ENCODE measurements around the gene ALS2CL. TPM values are rescaled to one million over a fixed set of nuclear protein-coding genes. Genes with fewer than 3 reads are reported as not detected.

Gene ALS2CL
- total and polyA plus RNA-seq, 2 experiments from 2014 or later = 14.4 to 15.2 TPM

GRCh38 chr3:46655271-46655670 is 38.2 kb downstream of the ALS2CL start:
- no peak for DNase-seq (ENCODE audit: low spot score)
- Histone ChIP-seq H3K27ac (no peak overlapping the region), H3K36me3 (replicated peaks; ENCODE audit: insufficient read depth, low read depth) (no peaks in the 10 kb centered on the region), H3K4me1 (ENCODE audit: insufficient read depth) (no peaks in the 10 kb centered on the region), H2AFZ (no peak overlapping the region), H3K27me3 (no peaks in the 10 kb centered on the region), H3K79me2 (no peaks in the 10 kb centered on the region), H3K9me3 (ENCODE audit: low read depth) (no peaks in the 10 kb centered on the region), H4K20me1 (ENCODE audit: insufficient read depth, poor library complexity, severe bottlenecking) (no peaks in the 10 kb centered on the region), H3K9me2 (replicated peaks; ENCODE audit: insufficient read depth) (no peaks in the 10 kb centered on the region), H3K4me2 (no peak overlapping the region), H3K4me3 (no peak overlapping the region)
- WGBS (ENCODE audit: low lambda C conversion rate, missing lambda C conversion rate) = 86% methylated on average over 6 of the region's 6 CpGs
- TF ChIP-seq EZH2 (IDR thresholded peaks at IDR 0.05; ENCODE audit: borderline replicate concordance) (no peak), EZH2phosphoT487 (IDR thresholded peaks at IDR 0.05; ENCODE audit: low read depth, severe bottlenecking, unreplicated experiment) (no peak)
- TF ChIP-seq, protein P1, sequence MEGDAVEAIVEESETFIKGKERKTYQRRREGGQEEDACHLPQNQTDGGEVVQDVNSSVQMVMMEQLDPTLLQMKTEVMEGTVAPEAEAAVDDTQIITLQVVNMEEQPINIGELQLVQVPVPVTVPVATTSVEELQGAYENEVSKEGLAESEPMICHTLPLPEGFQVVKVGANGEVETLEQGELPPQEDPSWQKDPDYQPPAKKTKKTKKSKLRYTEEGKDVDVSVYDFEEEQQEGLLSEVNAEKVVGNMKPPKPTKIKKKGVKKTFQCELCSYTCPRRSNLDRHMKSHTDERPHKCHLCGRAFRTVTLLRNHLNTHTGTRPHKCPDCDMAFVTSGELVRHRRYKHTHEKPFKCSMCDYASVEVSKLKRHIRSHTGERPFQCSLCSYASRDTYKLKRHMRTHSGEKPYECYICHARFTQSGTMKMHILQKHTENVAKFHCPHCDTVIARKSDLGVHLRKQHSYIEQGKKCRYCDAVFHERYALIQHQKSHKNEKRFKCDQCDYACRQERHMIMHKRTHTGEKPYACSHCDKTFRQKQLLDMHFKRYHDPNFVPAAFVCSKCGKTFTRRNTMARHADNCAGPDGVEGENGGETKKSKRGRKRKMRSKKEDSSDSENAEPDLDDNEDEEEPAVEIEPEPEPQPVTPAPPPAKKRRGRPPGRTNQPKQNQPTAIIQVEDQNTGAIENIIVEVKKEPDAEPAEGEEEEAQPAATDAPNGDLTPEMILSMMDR (IDR thresholded peaks at IDR 0.05; ENCODE audit: poor library complexity) = no peak

GRCh38 chr3:46651084-46651483 is 42.4 kb downstream of the ALS2CL start:
- H3K9me3 ChIP-seq (ENCODE audit: low read depth) = no peaks in the 10 kb centered on the region
- no peaks in the 10 kb centered on the region for H3K27me3 ChIP-seq
- no peak for DNase-seq (ENCODE audit: low spot score)

DNA sequence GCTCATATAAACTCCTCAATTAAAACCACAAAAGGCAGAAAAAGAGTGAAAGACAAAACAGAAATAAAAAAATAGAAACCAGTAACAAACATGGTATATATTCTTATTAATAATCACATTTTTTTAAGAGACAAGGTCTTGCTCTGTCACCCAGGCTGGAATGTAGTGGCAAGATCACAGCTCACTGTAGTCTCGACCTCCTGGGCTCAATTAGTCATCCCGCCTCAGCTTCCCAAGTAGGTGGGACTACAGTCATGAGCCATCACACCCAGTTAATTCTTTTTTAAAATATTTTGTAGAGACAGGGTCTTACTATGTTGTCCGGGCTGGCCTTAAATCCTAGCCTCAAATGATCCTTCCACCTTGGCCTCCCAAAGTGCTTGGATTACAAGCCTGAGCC is 44.0 kb downstream of the ALS2CL start:
- TF ChIP-seq EZH2phosphoT487 (IDR thresholded peaks at IDR 0.05; ENCODE audit: low read depth, severe bottlenecking, unreplicated experiment) = no peak
- TF ChIP-seq EZH2 (IDR thresholded peaks at IDR 0.05; ENCODE audit: borderline replicate concordance) = no peak
- TF ChIP-seq, protein P1 (IDR thresholded peaks at IDR 0.05; ENCODE audit: poor library complexity) = no peak
- Histone ChIP-seq H3K9me2 (replicated peaks; ENCODE audit: insufficient read depth) (no peaks in the 10 kb centered on the region), H3K27me3 (no peaks in the 10 kb centered on the region), H3K4me2 (no peak overlapping the region), H3K4me1 (ENCODE audit: insufficient read depth) (no peaks in the 10 kb centered on the region), H3K79me2 (no peaks in the 10 kb centered on the region), H3K9me3 (ENCODE audit: low read depth) (no peaks in the 10 kb centered on the region), H2AFZ (no peak overlapping the region), H3K27ac (no peak overlapping the region), H4K20me1 (ENCODE audit: insufficient read depth, poor library complexity, severe bottlenecking) (no peaks in the 10 kb centered on the region), H3K36me3 (replicated peaks; ENCODE audit: insufficient read depth, low read depth) (no peaks in the 10 kb centered on the region), H3K4me3 (no peak overlapping the region)
- no peak for DNase-seq (ENCODE audit: low spot score)
- 84% methylated on average over 3 of the region's 3 CpGs for WGBS (ENCODE audit: low lambda C conversion rate, missing lambda C conversion rate)

More at GRCh38 chr3:46651084-46651483, 42.4 kb downstream of the ALS2CL start:
- WGBS (ENCODE audit: low lambda C conversion rate, missing lambda C conversion rate) = 72% methylated on average over 1 of the region's 1 CpG
- no peak overlapping the region for H3K27ac ChIP-seq
- H3K4me2 ChIP-seq = no peak overlapping the region
- TF ChIP-seq, protein P1 (IDR thresholded peaks at IDR 0.05; ENCODE audit: poor library complexity) = no peak
- TF ChIP-seq EZH2 (IDR thresholded peaks at IDR 0.05; ENCODE audit: borderline replicate concordance) (no peak), EZH2phosphoT487 (IDR thresholded peaks at IDR 0.05; ENCODE audit: low read depth, severe bottlenecking, unreplicated experiment) (no peak)
- H3K36me3 ChIP-seq (replicated peaks; ENCODE audit: insufficient read depth, low read depth) = no peaks in the 10 kb centered on the region
- no peaks in the 10 kb centered on the region for H3K79me2 ChIP-seq
- H4K20me1 ChIP-seq (ENCODE audit: insufficient read depth, poor library complexity, severe bottlenecking) = no peaks in the 10 kb centered on the region
- no peak overlapping the region for H3K4me3 ChIP-seq
- H3K9me2 ChIP-seq (replicated peaks; ENCODE audit: insufficient read depth) = no peaks in the 10 kb centered on the region
- no peak overlapping the region for H2AFZ ChIP-seq
- H3K4me1 ChIP-seq (ENCODE audit: insufficient read depth) = no peaks in the 10 kb centered on the region

DNA sequence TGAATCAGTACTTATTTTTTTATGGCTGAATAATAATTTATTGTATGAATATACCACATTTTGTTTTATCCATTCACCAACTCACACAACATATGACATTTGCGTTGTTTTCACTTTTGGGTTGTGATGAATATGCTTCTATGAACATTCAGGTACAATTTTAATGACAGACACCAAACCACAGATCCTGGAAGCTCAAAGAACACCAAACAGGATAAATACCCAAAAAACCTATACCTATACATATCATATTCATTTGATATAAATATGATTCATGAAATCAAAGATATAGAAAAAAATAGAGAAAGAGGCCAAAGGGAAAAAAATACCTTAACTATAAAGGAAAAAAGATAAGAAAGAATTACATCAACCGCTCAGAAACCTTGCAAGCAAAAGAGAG is 45.4 kb downstream of the ALS2CL start:
- no peaks in the 10 kb centered on the region for H3K27me3 ChIP-seq
- 79% methylated on average over 2 of the region's 2 CpGs for WGBS (ENCODE audit: low lambda C conversion rate, missing lambda C conversion rate)

More for the DNA sequence above, 45.4 kb downstream of the ALS2CL start:
- no peak for DNase-seq (ENCODE audit: low spot score)
- Histone ChIP-seq H2AFZ (no peak overlapping the region), H3K27ac (no peak overlapping the region), H3K36me3 (replicated peaks; ENCODE audit: insufficient read depth, low read depth) (no peaks in the 10 kb centered on the region), H3K9me3 (ENCODE audit: low read depth) (no peaks in the 10 kb centered on the region), H3K4me1 (ENCODE audit: insufficient read depth) (no peaks in the 10 kb centered on the region), H3K4me2 (no peak overlapping the region), H3K79me2 (no peaks in the 10 kb centered on the region), H3K9me2 (replicated peaks; ENCODE audit: insufficient read depth) (no peaks in the 10 kb centered on the region), H4K20me1 (ENCODE audit: insufficient read depth, poor library complexity, severe bottlenecking) (no peaks in the 10 kb centered on the region), H3K4me3 (no peak overlapping the region)
- TF ChIP-seq EZH2 (IDR thresholded peaks at IDR 0.05; ENCODE audit: borderline replicate concordance) (no peak), EZH2phosphoT487 (IDR thresholded peaks at IDR 0.05; ENCODE audit: low read depth, severe bottlenecking, unreplicated experiment) (no peak)
- TF ChIP-seq, protein P1 (IDR thresholded peaks at IDR 0.05; ENCODE audit: poor library complexity) = no peak

Measured in hepatocyte (in vitro differentiated cells).